OCI-LY1 (cell line): ENCODE results near the gene SREK1IP1.

Experiments used
- EZH2 ChIP-seq: fragments of 200-600 bp; sonication (generic), shearing (Covaris generic); IDR thresholded peaks from 2 replicates; pipeline ENCODE4 v1.8.0; 2017; ENCODE audit warnings: borderline replicate concordance, mixed run types, mild to moderate bottlenecking, antibody characterized with exemption, low read length, moderate library complexity, mixed read lengths
- TF ChIP-seq, protein P1 (sequence below): fragments of 200-600 bp; sonication (generic), shearing (Covaris generic); IDR thresholded peaks from 2 replicates; pipeline ENCODE4 v1.5.1; 2017; ENCODE audit warnings: mild to moderate bottlenecking, antibody characterized with exemption, low read length, moderate library complexity, mixed read lengths

DNA sequence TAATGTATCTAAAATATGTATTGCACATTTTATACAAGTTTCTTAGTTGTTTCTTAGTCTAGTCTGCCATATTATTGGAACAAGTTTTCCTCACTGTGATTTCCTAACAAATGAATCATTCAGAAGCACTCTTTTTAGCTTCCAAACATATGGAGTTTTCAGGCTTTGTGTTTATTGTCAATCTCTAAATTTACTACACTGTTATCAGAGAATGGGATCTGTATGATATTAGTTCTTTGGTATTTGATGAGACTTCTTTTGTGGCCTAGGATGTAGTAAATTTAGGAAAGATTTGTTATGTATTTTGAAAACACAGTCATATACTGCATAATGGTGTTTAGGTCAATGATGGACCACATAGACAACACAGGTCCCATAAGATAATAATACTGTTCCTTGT is 25.7 kb downstream of the SREK1IP1 start:
- TF ChIP-seq, protein P1, sequence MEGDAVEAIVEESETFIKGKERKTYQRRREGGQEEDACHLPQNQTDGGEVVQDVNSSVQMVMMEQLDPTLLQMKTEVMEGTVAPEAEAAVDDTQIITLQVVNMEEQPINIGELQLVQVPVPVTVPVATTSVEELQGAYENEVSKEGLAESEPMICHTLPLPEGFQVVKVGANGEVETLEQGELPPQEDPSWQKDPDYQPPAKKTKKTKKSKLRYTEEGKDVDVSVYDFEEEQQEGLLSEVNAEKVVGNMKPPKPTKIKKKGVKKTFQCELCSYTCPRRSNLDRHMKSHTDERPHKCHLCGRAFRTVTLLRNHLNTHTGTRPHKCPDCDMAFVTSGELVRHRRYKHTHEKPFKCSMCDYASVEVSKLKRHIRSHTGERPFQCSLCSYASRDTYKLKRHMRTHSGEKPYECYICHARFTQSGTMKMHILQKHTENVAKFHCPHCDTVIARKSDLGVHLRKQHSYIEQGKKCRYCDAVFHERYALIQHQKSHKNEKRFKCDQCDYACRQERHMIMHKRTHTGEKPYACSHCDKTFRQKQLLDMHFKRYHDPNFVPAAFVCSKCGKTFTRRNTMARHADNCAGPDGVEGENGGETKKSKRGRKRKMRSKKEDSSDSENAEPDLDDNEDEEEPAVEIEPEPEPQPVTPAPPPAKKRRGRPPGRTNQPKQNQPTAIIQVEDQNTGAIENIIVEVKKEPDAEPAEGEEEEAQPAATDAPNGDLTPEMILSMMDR = no peak
- TF ChIP-seq EZH2 = no peak
